HepG2 (cell line): ENCODE results near the gene HNRNPA1. TPM values are rescaled to one million over a fixed set of nuclear protein-coding genes. Genes with fewer than 3 reads are reported as not detected.

ENCODE experiments used
- AHR ChIP-seq: IDR thresholded peaks from 2 replicates; pipeline ENCODE4 v1.6.1; 2018; ENCODE audit warnings: missing genetic modification reagents, missing compliant biosample characterization
- ASH2L ChIP-seq: fragments of 300-600, 200-600 bp; sonication (generic); IDR thresholded peaks from 2 replicates; pipeline ENCODE4 v1.7.0; 2017; ENCODE audit warnings: low read depth, mild to moderate bottlenecking, moderate library complexity, mixed read lengths, low read length; ENCODE audit not compliant: insufficient read length
- CREM ChIP-seq, 2 experiments: sonication (generic) in 1 of 2; formaldehyde crosslinking in 1 of 2; IDR thresholded peaks; 2 replicates each; pipeline versions ENCODE4 v1.4.0 to v1.6.1; 2016 to 2020; ENCODE audit warnings: antibody characterized with exemption in 1 of 2, mild to moderate bottlenecking in 1 of 2, missing genetic modification reagents in 1 of 2
- DNMT1 ChIP-seq: sonication (generic); formaldehyde crosslinking; IDR thresholded peaks from 2 replicates; pipeline ENCODE4 v1.5.1; 2020; ENCODE audit warnings: mild to moderate bottlenecking, missing genetic modification reagents
- ERF ChIP-seq: IDR thresholded peaks from 2 replicates; pipeline ENCODE4 v1.6.1; 2018; ENCODE audit warnings: missing biosample characterization, missing genetic modification reagents
- GFI1 ChIP-seq: sonication (generic); formaldehyde crosslinking; IDR thresholded peaks from 2 replicates; pipeline ENCODE4 v1.5.0; 2020; ENCODE audit warnings: missing genetic modification reagents, mild to moderate bottlenecking, borderline replicate concordance
- HBP1 ChIP-seq: IDR thresholded peaks from 2 replicates; pipeline ENCODE4 v1.6.1; 2016; ENCODE audit warnings: low read depth, control low read depth
- HDAC1 ChIP-seq: sonication (generic); formaldehyde crosslinking; IDR thresholded peaks from 2 replicates; pipeline ENCODE4 v1.5.1; 2020; ENCODE audit warnings: mild to moderate bottlenecking, missing genetic modification reagents
- MXD3 ChIP-seq: IDR thresholded peaks from 2 replicates; pipeline ENCODE4 v1.6.1; 2016; ENCODE audit warnings: mild to moderate bottlenecking, missing biosample characterization, missing genetic modification reagents
- SPEN ChIP-seq: sonication (generic); formaldehyde crosslinking; IDR thresholded peaks from 2 replicates; pipeline ENCODE4 v1.5.1; 2020; ENCODE audit warnings: low read depth, mild to moderate bottlenecking, missing genetic modification reagents
- YEATS2 ChIP-seq: sonication (generic); formaldehyde crosslinking; IDR thresholded peaks from 2 replicates; pipeline ENCODE4 v1.4.0; 2020; ENCODE audit warnings: missing genetic modification reagents, borderline replicate concordance
- ZNF12 ChIP-seq: sonication (generic); formaldehyde crosslinking; IDR thresholded peaks from 2 replicates; pipeline ENCODE4 v1.5.0; 2020; ENCODE audit warnings: missing genetic modification reagents
- ZNF136 ChIP-seq: sonication (generic); formaldehyde crosslinking; IDR thresholded peaks from 2 replicates; pipeline ENCODE4 v1.8.1; 2022; ENCODE audit warnings: low read depth, mild to moderate bottlenecking, moderate library complexity, missing genetic modification reagents
- ZNF264 ChIP-seq: sonication (generic); formaldehyde crosslinking; IDR thresholded peaks from 2 replicates; pipeline ENCODE4 v1.4.0; 2020; ENCODE audit warnings: missing genetic modification reagents
- ZNF337 ChIP-seq: sonication (generic); formaldehyde crosslinking; IDR thresholded peaks from 2 replicates; pipeline ENCODE4 v1.5.1; 2020; ENCODE audit warnings: missing genetic modification reagents, low read depth, mild to moderate bottlenecking, borderline replicate concordance
- ZNF501 ChIP-seq: sonication (generic); formaldehyde crosslinking; IDR thresholded peaks from 2 replicates; pipeline ENCODE4 v1.5.1; 2020; ENCODE audit warnings: mild to moderate bottlenecking, moderate library complexity, missing genetic modification reagents
- ZNF740 ChIP-seq: sonication (generic); formaldehyde crosslinking; IDR thresholded peaks from 2 replicates; pipeline ENCODE4 v1.4.0; 2020; ENCODE audit warnings: missing genetic modification reagents
- ZNF766 ChIP-seq: sonication (generic); formaldehyde crosslinking; IDR thresholded peaks from 2 replicates; pipeline ENCODE4 v1.5.0; 2020; ENCODE audit warnings: missing genetic modification reagents, borderline replicate concordance
- polyA plus RNA-seq, 8 experiments: library from polyadenylated mRNA; depleted of rRNA in 3 of 8; stranded (reverse) in 7 of 8; unstranded in 1 of 8; fragments of >200 nt; fragmentation: Illumina TruSeq in 4 of 8; extraction: Trizol in 4 of 8; gene quantifications; 2 replicates each; pipeline versions ENCODE4 v1.2.1 to v1.2.3, GENCODE V29; 2011 to 2016; ENCODE audit warnings: low read depth in 4 of 8, missing spikeins in 1 of 8, mixed read lengths in 1 of 8; ENCODE audit not compliant: insufficient read depth in 1 of 8
- total RNA-seq, 5 experiments: library from RNA; depleted of rRNA; stranded (reverse); fragments of >200 nt; fragmentation: Illumina TruSeq; extraction: Trizol; gene quantifications; 2 replicates each; pipeline ENCODE4 v1.2.3, GENCODE V29; 2016; ENCODE audit warnings: low read depth in 1 of 5
- TF ChIP-seq, protein P1 (sequence below): fragments of 450-650 bp; IDR thresholded peaks from 2 replicates; pipeline ENCODE4 v1.6.1; 2017; ENCODE audit warnings: mild to moderate bottlenecking
- TF ChIP-seq, protein P2 (sequence below): sonication (generic); formaldehyde crosslinking; IDR thresholded peaks from 2 replicates; pipeline ENCODE4 v1.5.1; 2020; ENCODE audit warnings: missing genetic modification reagents, mild to moderate bottlenecking, borderline replicate concordance
- TF ChIP-seq, protein P3 (sequence below): sonication (generic); formaldehyde crosslinking; IDR thresholded peaks from 2 replicates; pipeline ENCODE4 v1.8.1; 2022; ENCODE audit warnings: mild to moderate bottlenecking, missing genetic modification reagents

Gene HNRNPA1
- total and polyA plus RNA-seq, 2 of the 13 experiments (the other 11 are each of a cell fraction or from before 2014, with no cell fraction given), result 535 to 1,820 TPM

DNA sequence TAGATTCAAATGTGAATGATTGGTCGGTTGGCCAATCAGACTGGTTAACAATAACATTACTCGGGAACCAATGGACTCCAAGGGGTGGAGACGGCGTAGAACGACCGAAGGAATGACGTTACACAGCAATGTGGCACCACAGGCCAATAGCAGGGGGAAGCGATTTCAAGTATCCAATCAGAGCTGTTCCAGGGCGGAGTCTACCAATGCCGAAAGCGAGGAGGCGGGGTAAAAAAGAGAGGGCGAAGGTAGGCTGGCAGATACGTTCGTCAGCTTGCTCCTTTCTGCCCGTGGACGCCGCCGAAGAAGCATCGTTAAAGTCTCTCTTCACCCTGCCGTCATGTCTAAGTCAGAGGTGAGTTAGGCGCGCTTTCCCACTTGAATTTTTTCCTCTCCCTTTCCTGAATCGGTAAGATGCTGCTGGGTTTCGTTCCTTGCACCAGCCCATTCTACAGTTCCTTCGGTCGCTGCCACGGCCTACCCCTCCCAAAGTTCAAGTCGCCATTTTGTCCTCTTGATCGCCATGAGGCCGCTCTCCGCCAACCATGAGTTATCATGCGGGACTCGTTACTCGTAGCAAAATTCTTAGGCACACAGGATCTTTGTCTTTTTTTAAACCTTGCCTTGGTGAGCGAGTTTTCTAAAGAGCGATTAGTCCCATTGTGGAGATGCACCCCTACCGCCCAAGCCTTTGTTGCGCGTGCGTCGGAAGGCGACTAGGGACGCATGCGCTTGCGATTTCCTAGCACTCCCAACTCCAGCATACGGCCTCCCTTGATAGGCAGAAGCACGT lies at the start of gene HNRNPA1 (continued):
- TF ChIP-seq, protein P1, sequence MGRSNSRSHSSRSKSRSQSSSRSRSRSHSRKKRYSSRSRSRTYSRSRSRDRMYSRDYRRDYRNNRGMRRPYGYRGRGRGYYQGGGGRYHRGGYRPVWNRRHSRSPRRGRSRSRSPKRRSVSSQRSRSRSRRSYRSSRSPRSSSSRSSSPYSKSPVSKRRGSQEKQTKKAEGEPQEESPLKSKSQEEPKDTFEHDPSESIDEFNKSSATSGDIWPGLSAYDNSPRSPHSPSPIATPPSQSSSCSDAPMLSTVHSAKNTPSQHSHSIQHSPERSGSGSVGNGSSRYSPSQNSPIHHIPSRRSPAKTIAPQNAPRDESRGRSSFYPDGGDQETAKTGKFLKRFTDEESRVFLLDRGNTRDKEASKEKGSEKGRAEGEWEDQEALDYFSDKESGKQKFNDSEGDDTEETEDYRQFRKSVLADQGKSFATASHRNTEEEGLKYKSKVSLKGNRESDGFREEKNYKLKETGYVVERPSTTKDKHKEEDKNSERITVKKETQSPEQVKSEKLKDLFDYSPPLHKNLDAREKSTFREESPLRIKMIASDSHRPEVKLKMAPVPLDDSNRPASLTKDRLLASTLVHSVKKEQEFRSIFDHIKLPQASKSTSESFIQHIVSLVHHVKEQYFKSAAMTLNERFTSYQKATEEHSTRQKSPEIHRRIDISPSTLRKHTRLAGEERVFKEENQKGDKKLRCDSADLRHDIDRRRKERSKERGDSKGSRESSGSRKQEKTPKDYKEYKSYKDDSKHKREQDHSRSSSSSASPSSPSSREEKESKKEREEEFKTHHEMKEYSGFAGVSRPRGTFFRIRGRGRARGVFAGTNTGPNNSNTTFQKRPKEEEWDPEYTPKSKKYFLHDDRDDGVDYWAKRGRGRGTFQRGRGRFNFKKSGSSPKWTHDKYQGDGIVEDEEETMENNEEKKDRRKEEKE, result no peak
- TF ChIP-seq ZNF337 (peak; percentile 22; the same call in 1 of the 2 replicates), HDAC1 (CRISPR knock-in tag) (peak; percentile 52; the same call in 1 of the 2 replicates), ASH2L (peak; percentile 76), ZNF766 (peak; percentile 62; the same call in 1 of the 2 replicates), YEATS2 (CRISPR knock-in tag) (peak; percentile 76), ZNF12 (CRISPR knock-in tag) (no peak), DNMT1 (CRISPR knock-in tag) (no peak), ZNF501 (peak; percentile 68), HBP1 (0 out of 2 replicates have a peak, but pooled peaks have one; percentile 52), ZNF264 (peak; percentile 48; the same call in 1 of the 2 replicates), AHR (no peak), SPEN (CRISPR knock-in tag) (peak; percentile 64; the same call in 1 of the 2 replicates), GFI1 (CRISPR knock-in tag) (peak; percentile 43; the same call in 1 of the 2 replicates), CREM (IDR thresholded peaks at IDR 0.05) (peak; percentile 95), CREM (CRISPR knock-in tag; IDR thresholded peaks at IDR 0.05) (no peak), ERF (CRISPR knock-in tag) (peak; percentile 17; the same call in 1 of the 2 replicates), ZNF740 (CRISPR knock-in tag) (no peak), ZNF136 (CRISPR knock-in tag) (0 out of 2 replicates have a peak, but pooled peaks have one; percentile 18), MXD3 (CRISPR knock-in tag) (no peak; the same call in 1 of the 2 replicates)
- TF ChIP-seq, protein P2, sequence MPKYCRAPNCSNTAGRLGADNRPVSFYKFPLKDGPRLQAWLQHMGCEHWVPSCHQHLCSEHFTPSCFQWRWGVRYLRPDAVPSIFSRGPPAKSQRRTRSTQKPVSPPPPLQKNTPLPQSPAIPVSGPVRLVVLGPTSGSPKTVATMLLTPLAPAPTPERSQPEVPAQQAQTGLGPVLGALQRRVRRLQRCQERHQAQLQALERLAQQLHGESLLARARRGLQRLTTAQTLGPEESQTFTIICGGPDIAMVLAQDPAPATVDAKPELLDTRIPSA, result 0 out of 2 replicates have a peak, but pooled peaks have one; percentile 79
- TF ChIP-seq, protein P3, sequence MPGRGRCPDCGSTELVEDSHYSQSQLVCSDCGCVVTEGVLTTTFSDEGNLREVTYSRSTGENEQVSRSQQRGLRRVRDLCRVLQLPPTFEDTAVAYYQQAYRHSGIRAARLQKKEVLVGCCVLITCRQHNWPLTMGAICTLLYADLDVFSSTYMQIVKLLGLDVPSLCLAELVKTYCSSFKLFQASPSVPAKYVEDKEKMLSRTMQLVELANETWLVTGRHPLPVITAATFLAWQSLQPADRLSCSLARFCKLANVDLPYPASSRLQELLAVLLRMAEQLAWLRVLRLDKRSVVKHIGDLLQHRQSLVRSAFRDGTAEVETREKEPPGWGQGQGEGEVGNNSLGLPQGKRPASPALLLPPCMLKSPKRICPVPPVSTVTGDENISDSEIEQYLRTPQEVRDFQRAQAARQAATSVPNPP, result peak; percentile 2; the same call in 1 of the 2 replicates
